ENCODE measurements around the gene PCBP3.

Gene PCBP3

GRCh38 chr21:45632160-45632559 is 11.4 kb upstream of the PCBP3 start:
- no peaks in the 10 kb centered on the region for H3K9me3 ChIP-seq (ENCODE audit: insufficient read depth, low read length)
- H3K79me2 ChIP-seq (ENCODE audit: insufficient read depth, low read length), result no peaks in the 10 kb centered on the region
- H4K20me1 ChIP-seq (ENCODE audit: low read depth, low read length), result no peaks in the 10 kb centered on the region
- 0 out of 2 replicates have a peak, but pooled peaks cover 4% of the 10 kb centered on the region for H3F3A ChIP-seq (ENCODE audit: insufficient read depth)
- H3K27me3 ChIP-seq (ENCODE audit: low read length), result no peaks in the 10 kb centered on the region
- peak overlapping the region; percentile 29 for H3K9ac ChIP-seq (ENCODE audit: low read length)
- H2AFZ ChIP-seq (ENCODE audit: low read depth, low read length, severe bottlenecking), result peak overlapping the region; percentile 11
- H3K27ac ChIP-seq (ENCODE audit: low read depth, low read length), result peak overlapping the region; percentile 94
- no peaks in the 10 kb centered on the region for H3K36me3 ChIP-seq (ENCODE audit: low read length)
- peak overlapping the region; percentile 49 for H3K4me2 ChIP-seq (ENCODE audit: low read depth, low read length, poor library complexity, severe bottlenecking)
- TF ChIP-seq EZH2phosphoT487 (conservative IDR thresholded peaks at IDR 0.05; ENCODE audit: low read length), result no peak
- TF ChIP-seq, protein P1, sequence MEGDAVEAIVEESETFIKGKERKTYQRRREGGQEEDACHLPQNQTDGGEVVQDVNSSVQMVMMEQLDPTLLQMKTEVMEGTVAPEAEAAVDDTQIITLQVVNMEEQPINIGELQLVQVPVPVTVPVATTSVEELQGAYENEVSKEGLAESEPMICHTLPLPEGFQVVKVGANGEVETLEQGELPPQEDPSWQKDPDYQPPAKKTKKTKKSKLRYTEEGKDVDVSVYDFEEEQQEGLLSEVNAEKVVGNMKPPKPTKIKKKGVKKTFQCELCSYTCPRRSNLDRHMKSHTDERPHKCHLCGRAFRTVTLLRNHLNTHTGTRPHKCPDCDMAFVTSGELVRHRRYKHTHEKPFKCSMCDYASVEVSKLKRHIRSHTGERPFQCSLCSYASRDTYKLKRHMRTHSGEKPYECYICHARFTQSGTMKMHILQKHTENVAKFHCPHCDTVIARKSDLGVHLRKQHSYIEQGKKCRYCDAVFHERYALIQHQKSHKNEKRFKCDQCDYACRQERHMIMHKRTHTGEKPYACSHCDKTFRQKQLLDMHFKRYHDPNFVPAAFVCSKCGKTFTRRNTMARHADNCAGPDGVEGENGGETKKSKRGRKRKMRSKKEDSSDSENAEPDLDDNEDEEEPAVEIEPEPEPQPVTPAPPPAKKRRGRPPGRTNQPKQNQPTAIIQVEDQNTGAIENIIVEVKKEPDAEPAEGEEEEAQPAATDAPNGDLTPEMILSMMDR (IDR thresholded peaks at IDR 0.05; ENCODE audit: insufficient read depth, low read length, poor library complexity, severe bottlenecking), result no peak
- no peaks in the 10 kb centered on the region for H3K9me2 ChIP-seq (replicated peaks; ENCODE audit: insufficient read depth, low read length)
- H3K4me3 ChIP-seq (ENCODE audit: insufficient read depth, low read length, poor library complexity, severe bottlenecking), result no peak overlapping the region

DNA sequence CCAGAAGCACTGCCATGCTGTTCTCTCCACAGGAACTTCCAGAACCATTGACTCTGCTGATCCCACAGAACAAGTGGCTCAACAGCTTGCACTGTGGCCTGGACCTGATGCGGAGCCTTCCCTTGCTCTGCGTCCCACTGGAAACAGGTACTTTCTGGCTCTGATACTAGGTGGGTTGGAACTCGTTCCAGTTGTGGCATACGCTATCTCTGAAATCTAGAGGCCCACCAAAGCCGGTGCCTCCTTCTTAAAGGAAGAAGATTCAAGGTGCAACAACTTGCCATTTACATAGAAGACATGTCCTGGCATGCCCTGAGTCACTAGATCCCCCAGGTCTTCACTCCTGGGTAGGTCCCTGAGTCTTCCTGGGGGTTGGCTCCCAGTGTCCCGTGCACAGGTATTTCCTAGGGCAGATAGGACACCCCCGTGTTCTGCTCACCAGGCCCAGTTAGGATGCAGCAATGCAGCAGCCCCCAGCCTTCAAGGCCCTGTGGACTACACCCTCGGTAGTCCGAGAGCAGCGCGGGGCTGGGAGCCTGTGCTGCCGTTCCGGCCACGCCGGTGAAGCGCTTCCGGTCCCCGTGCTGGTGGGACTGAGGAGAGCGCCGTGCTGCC is 10.8 kb upstream of the PCBP3 start:
- no peaks in the 10 kb centered on the region for H3K79me2 ChIP-seq (ENCODE audit: insufficient read depth, low read length)
- TF ChIP-seq EZH2phosphoT487 (conservative IDR thresholded peaks at IDR 0.05; ENCODE audit: low read length), result no peak
- TF ChIP-seq, protein P1 (IDR thresholded peaks at IDR 0.05; ENCODE audit: insufficient read depth, low read length, poor library complexity, severe bottlenecking), result no peak
- peak overlapping the region; percentile 49 for H3K4me2 ChIP-seq (ENCODE audit: low read depth, low read length, poor library complexity, severe bottlenecking)
- H4K20me1 ChIP-seq (ENCODE audit: low read depth, low read length), result no peaks in the 10 kb centered on the region
- no peaks in the 10 kb centered on the region for H3K9me2 ChIP-seq (replicated peaks; ENCODE audit: insufficient read depth, low read length)
- no peaks in the 10 kb centered on the region for H3K36me3 ChIP-seq (ENCODE audit: low read length)
- no peaks in the 10 kb centered on the region for H3K27me3 ChIP-seq (ENCODE audit: low read length)
- H3K9me3 ChIP-seq (ENCODE audit: insufficient read depth, low read length), result no peaks in the 10 kb centered on the region
- H3K9ac ChIP-seq (ENCODE audit: low read length), result peak overlapping the region; percentile 29
- H3K4me3 ChIP-seq (ENCODE audit: insufficient read depth, low read length, poor library complexity, severe bottlenecking), result no peak overlapping the region
- H3F3A ChIP-seq (ENCODE audit: insufficient read depth), result 0 out of 2 replicates have a peak, but pooled peaks cover 4% of the 10 kb centered on the region
- peak overlapping the region; percentile 94 for H3K27ac ChIP-seq (ENCODE audit: low read depth, low read length)
- H2AFZ ChIP-seq (ENCODE audit: low read depth, low read length, severe bottlenecking), result peak overlapping the region; percentile 11

- TF ChIP-seq, protein P1 (IDR thresholded peaks at IDR 0.05; ENCODE audit: insufficient read depth, low read length, poor library complexity, severe bottlenecking), result no peak
- TF ChIP-seq EZH2phosphoT487 (conservative IDR thresholded peaks at IDR 0.05; ENCODE audit: low read length), result no peak
- Histone ChIP-seq H3K36me3 (ENCODE audit: low read length) (no peaks in the 10 kb centered on the region), H3K9me2 (replicated peaks; ENCODE audit: insufficient read depth, low read length) (no peaks in the 10 kb centered on the region), H3K9ac (ENCODE audit: low read length) (0 out of 2 replicates have a peak overlapping the region, but pooled peaks have one; percentile 8), H3F3A (ENCODE audit: insufficient read depth) (peaks cover 13% of the 10 kb centered on the region), H3K4me2 (ENCODE audit: low read depth, low read length, poor library complexity, severe bottlenecking) (peak overlapping the region; percentile 36), H2AFZ (ENCODE audit: low read depth, low read length, severe bottlenecking) (no peak overlapping the region), H3K27ac (ENCODE audit: low read depth, low read length) (0 out of 2 replicates have a peak overlapping the region, but pooled peaks have one; percentile 28), H3K9me3 (ENCODE audit: insufficient read depth, low read length) (no peaks in the 10 kb centered on the region), H4K20me1 (ENCODE audit: low read depth, low read length) (no peaks in the 10 kb centered on the region), H3K79me2 (ENCODE audit: insufficient read depth, low read length) (no peaks in the 10 kb centered on the region), H3K27me3 (ENCODE audit: low read length) (no peaks in the 10 kb centered on the region), H3K4me3 (ENCODE audit: insufficient read depth, low read length, poor library complexity, severe bottlenecking) (no peak overlapping the region)
Measured at GRCh38 chr21:45634511-45635183, 8.9 kb upstream of the PCBP3 start.

Data from SU-DHL-6 (cell line).